ENCODE data around the gene APMAP.

DNA sequence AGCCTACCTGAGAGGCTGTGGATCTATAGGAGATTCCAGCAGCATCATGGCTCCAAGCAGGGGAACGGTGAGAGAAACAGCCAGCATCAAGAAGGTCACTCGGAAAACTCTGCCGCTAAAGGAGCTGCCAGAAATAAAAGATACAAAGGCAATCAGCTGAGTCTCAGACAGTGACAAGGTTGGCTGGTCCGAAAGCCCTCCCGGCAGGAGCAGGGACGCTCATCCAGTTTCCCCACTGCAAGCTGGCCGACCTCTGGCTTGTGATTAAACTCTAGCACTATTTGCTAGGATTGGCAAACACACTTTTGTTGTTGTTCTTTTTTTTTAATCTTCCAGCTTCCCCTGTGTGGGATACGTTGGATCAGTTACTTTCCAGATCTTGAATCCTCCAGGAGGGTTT, 8.7 kb downstream of the APMAP start:
- TF ChIP-seq, protein P1, sequence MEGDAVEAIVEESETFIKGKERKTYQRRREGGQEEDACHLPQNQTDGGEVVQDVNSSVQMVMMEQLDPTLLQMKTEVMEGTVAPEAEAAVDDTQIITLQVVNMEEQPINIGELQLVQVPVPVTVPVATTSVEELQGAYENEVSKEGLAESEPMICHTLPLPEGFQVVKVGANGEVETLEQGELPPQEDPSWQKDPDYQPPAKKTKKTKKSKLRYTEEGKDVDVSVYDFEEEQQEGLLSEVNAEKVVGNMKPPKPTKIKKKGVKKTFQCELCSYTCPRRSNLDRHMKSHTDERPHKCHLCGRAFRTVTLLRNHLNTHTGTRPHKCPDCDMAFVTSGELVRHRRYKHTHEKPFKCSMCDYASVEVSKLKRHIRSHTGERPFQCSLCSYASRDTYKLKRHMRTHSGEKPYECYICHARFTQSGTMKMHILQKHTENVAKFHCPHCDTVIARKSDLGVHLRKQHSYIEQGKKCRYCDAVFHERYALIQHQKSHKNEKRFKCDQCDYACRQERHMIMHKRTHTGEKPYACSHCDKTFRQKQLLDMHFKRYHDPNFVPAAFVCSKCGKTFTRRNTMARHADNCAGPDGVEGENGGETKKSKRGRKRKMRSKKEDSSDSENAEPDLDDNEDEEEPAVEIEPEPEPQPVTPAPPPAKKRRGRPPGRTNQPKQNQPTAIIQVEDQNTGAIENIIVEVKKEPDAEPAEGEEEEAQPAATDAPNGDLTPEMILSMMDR (IDR thresholded peaks at IDR 0.05) = no peak
- TF ChIP-seq POLR2A (IDR thresholded peaks at IDR 0.05) = no peak
- TF ChIP-seq POLR2AphosphoS5 (IDR thresholded peaks at IDR 0.05) = no peak
